PC-3 (cell line): Measurements from ENCODE around the gene TATDN3.

Experiments
- CTCF ChIP-seq: fragments of 300-600 bp; sonication (generic); conservative IDR thresholded peaks from 2 replicates; pipeline ENCODE4 v1.5.1; 2017; ENCODE audit warnings: antibody characterized with exemption, low read depth, mild to moderate bottlenecking, low read length
- EZH2phosphoT487 ChIP-seq: fragments of 300-600 bp; sonication (generic); IDR thresholded peaks from 2 replicates; pipeline ENCODE4 v1.6.1; 2018; ENCODE audit warnings: mild to moderate bottlenecking, antibody characterized with exemption, low read length, borderline replicate concordance

DNA sequence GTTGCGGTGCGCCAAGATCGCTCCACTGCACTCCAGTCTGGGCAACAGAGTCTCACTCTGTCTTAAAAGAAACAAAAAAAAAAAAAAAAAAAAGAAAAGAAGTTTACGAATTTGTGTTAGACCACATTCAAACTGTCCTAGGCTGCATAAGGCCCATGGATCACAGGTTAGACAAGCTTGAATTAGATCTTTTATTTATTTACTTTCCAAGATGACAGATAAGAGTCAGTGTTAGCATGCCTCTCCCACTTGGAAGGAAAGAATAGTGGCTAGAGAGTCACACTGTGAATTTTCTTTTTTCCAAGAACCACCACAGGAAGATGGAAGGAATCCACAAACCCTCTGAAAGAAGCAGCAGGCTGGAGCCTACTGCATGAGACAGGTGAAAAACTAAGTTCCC, 29.5 kb upstream of the TATDN3 start:
- TF ChIP-seq CTCF: no peak
- TF ChIP-seq EZH2phosphoT487: no peak
